ENCODE measurements around the gene TMEM190. TPM values are rescaled to one million over a fixed set of nuclear protein-coding genes. Genes with fewer than 3 reads are reported as not detected.

The TMEM190 gene
- total RNA-seq, 1 experiment from 2014 or later = 0.74 TPM

DNA sequence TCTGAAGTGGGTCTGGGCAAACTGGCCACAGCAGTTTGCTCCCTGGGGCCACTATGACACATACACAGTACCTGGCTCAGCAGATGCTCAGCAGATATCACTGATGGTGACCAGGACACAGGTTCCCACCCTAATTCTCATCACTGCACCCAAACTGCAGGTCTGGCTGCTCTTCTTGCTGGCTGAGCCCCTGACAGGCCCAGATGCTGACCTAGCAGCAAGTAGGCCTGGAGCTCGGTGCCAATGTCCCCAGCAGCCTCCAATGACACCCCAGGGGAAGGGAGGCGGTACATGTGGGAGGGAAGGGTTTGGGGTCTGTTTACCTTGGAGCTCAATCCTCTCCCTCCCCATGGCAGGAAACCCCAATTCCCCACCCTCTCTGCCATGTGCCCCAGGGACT is 25.9 kb downstream of the TMEM190 start:
- no peak for ATAC-seq
- TF ChIP-seq, protein P1, sequence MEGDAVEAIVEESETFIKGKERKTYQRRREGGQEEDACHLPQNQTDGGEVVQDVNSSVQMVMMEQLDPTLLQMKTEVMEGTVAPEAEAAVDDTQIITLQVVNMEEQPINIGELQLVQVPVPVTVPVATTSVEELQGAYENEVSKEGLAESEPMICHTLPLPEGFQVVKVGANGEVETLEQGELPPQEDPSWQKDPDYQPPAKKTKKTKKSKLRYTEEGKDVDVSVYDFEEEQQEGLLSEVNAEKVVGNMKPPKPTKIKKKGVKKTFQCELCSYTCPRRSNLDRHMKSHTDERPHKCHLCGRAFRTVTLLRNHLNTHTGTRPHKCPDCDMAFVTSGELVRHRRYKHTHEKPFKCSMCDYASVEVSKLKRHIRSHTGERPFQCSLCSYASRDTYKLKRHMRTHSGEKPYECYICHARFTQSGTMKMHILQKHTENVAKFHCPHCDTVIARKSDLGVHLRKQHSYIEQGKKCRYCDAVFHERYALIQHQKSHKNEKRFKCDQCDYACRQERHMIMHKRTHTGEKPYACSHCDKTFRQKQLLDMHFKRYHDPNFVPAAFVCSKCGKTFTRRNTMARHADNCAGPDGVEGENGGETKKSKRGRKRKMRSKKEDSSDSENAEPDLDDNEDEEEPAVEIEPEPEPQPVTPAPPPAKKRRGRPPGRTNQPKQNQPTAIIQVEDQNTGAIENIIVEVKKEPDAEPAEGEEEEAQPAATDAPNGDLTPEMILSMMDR (IDR thresholded peaks at IDR 0.05) = no peak
- no peak for TF ChIP-seq POLR2AphosphoS5 (IDR thresholded peaks at IDR 0.05; ENCODE audit: low read depth, low read length)
- TF ChIP-seq, protein P2, sequence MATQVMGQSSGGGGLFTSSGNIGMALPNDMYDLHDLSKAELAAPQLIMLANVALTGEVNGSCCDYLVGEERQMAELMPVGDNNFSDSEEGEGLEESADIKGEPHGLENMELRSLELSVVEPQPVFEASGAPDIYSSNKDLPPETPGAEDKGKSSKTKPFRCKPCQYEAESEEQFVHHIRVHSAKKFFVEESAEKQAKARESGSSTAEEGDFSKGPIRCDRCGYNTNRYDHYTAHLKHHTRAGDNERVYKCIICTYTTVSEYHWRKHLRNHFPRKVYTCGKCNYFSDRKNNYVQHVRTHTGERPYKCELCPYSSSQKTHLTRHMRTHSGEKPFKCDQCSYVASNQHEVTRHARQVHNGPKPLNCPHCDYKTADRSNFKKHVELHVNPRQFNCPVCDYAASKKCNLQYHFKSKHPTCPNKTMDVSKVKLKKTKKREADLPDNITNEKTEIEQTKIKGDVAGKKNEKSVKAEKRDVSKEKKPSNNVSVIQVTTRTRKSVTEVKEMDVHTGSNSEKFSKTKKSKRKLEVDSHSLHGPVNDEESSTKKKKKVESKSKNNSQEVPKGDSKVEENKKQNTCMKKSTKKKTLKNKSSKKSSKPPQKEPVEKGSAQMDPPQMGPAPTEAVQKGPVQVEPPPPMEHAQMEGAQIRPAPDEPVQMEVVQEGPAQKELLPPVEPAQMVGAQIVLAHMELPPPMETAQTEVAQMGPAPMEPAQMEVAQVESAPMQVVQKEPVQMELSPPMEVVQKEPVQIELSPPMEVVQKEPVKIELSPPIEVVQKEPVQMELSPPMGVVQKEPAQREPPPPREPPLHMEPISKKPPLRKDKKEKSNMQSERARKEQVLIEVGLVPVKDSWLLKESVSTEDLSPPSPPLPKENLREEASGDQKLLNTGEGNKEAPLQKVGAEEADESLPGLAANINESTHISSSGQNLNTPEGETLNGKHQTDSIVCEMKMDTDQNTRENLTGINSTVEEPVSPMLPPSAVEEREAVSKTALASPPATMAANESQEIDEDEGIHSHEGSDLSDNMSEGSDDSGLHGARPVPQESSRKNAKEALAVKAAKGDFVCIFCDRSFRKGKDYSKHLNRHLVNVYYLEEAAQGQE (IDR thresholded peaks at IDR 0.05; ENCODE audit: insufficient read depth in 1 of 2, low read depth in 2 of 2, low read length in 1 of 2) = no peak
- TF ChIP-seq TCF7L2 (IDR thresholded peaks at IDR 0.05; ENCODE audit: low read depth, low read length) = no peak
- no peak for TF ChIP-seq SIN3A (IDR thresholded peaks at IDR 0.05; ENCODE audit: borderline replicate concordance, insufficient read depth, low read depth, low read length)
- ChIA-PET CTCF (interaction anchor here (0.5 kb wide), 1 partner anchor 258 kb away, joined by 5 read pairs; no protein-coding TSS in a partner anchor), POLR2A (no interaction called here)
- peaks cover 30% of the 10 kb centered on the region for H3K4me1 ChIP-seq (ENCODE audit: control insufficient read depth, insufficient read depth, low read length)
- H3K36me3 ChIP-seq (ENCODE audit: control insufficient read depth, insufficient read depth, low read length) = peaks cover 32% of the 10 kb centered on the region
- no peak for DNase-seq (ENCODE audit: low read depth, low spot score)
- no peaks in the 10 kb centered on the region for H3K27me3 ChIP-seq (ENCODE audit: control insufficient read depth, insufficient read depth, low read length)
- H3K27ac ChIP-seq (ENCODE audit: low read length) = peak overlapping the region; percentile 8; the same call in 1 of the 2 replicates
- intact Hi-C loops (cut with micrococcal nuclease; ENCODE audit: unreplicated experiment) = no loop called here
- H3K4me3 ChIP-seq (ENCODE audit: low read depth in 2 of 2, low read length in 2 of 2) = no peak overlapping the region
- in situ Hi-C loops (cut with HindIII; ENCODE audit: low pct_unique_long_range_greater_than_20kb, low sequenced_read_pairs) = no loop called here
- no peaks in the 10 kb centered on the region for H3K9me3 ChIP-seq (ENCODE audit: control insufficient read depth, insufficient read depth, low read depth, low read length)
- BruUV-seq (replicated peaks) = no TSS peak

DNA sequence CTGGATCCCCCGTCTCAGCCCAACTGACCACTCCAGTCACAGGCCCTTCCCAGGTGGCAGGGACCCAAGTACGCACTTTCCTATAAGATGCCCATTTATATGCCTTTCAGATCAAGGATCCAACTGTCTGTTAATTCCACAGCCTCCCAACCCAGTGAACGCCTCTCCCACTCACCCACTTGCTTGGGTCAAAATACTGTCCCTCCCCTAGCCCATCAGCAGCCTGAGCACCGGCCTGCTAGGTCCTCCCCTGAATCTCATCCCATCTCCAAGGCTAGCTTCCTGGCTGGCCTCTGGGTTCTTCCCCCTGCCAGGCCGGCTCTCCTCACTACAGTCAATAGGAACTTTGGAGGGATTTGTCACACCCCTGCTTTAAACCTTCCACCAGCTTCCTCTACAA is 29.0 kb downstream of the TMEM190 start:
- ChIA-PET POLR2A (interaction anchor here (0.7 kb wide), 1 partner anchor 842 kb away, joined by 3 read pairs; no protein-coding TSS in a partner anchor), CTCF (no interaction called here)
- no peaks in the 10 kb centered on the region for H3K27me3 ChIP-seq (ENCODE audit: control insufficient read depth, insufficient read depth, low read length)
- ATAC-seq = no peak
- peak overlapping the region; percentile 100 for H3K27ac ChIP-seq (ENCODE audit: low read length)
- peaks cover 32% of the 10 kb centered on the region for H3K36me3 ChIP-seq (ENCODE audit: control insufficient read depth, insufficient read depth, low read length)
- no peak for DNase-seq (ENCODE audit: low read depth, low spot score)
- peaks cover 6% of the 10 kb centered on the region; the same call in 1 of the 2 replicates for H3K9me3 ChIP-seq (ENCODE audit: control insufficient read depth, insufficient read depth, low read depth, low read length)
- TF ChIP-seq TCF7L2 (IDR thresholded peaks at IDR 0.05; ENCODE audit: low read depth, low read length) = no peak
- TF ChIP-seq, protein P2 (IDR thresholded peaks at IDR 0.05; ENCODE audit: insufficient read depth in 1 of 2, low read depth in 2 of 2, low read length in 1 of 2) = no peak
- intact Hi-C loops (cut with micrococcal nuclease; ENCODE audit: unreplicated experiment) (no loop called here), in situ Hi-C loops (cut with HindIII; ENCODE audit: low pct_unique_long_range_greater_than_20kb, low sequenced_read_pairs) (no loop called here)
- BruUV-seq (replicated peaks) = no TSS peak
- H3K4me3 ChIP-seq (ENCODE audit: low read depth in 2 of 2, low read length in 2 of 2) = peak overlapping the region; percentile 85 to 88
- peaks cover 35% of the 10 kb centered on the region for H3K4me1 ChIP-seq (ENCODE audit: control insufficient read depth, insufficient read depth, low read length)
